Naive thymus-derived CD4-positive, alpha-beta T cell (primary cell): ENCODE data around the gene TRMT13. TPM values are rescaled to one million over a fixed set of nuclear protein-coding genes. Genes with fewer than 3 reads are reported as not detected.

Source experiments
- ATAC-seq: fragments of 150-1000 bp; cut with Tn5 transposase; 2 replicates; pipeline ENCODE4 v1.10.0; 2021; ENCODE audit warnings: mild to moderate bottlenecking, moderate library complexity
- CTCF ChIA-PET: fragments of 350-600 bp; sonication (Branson Sonifier 250); formaldehyde crosslinking; loops from one replicate; lab custom pipeline; 2021; ENCODE audit warnings: antibody characterized with exemption; lab: Charles Lee
- POLR2A ChIA-PET: fragments of 350-600 bp; sonication (Branson Sonifier 250); formaldehyde crosslinking; loops from one replicate; lab custom pipeline; 2021; ENCODE audit warnings: antibody characterized with exemption, inconsistent platforms; lab: Charles Lee
- DNase-seq, 9 donors: peaks; one replicate each; pipeline versions ENCODE4 v3.0.0 to v3.0.0-alpha.2; 2020 to 2022; ENCODE audit warnings: mixed read lengths in 1 of 9
- H3K27ac ChIP-seq: one replicate; pipeline ENCODE4 v1.7.0; 2013; ENCODE audit warnings: mild to moderate bottlenecking, low read depth, low read length, moderate library complexity
- H3K27me3 ChIP-seq, 2 donors: one replicate each; pipeline ENCODE4 v1.7.0; 2013; ENCODE audit warnings: low read length in 2 of 2, mild to moderate bottlenecking in 2 of 2, moderate library complexity in 2 of 2; ENCODE audit not compliant: control insufficient read depth in 2 of 2, insufficient read depth in 2 of 2
- H3K36me3 ChIP-seq, 3 experiments: 1 replicate in 2 of 3; 2 replicates in 1 of 3; pipeline ENCODE4 v1.7.0; 2013; ENCODE audit warnings: low read length in 3 of 3, mild to moderate bottlenecking in 3 of 3, moderate library complexity in 1 of 3; ENCODE audit not compliant: insufficient read depth in 3 of 3, control insufficient read depth in 2 of 3
- H3K4me1 ChIP-seq, 2 donors: one replicate each; pipeline ENCODE4 v1.7.0; 2013; ENCODE audit warnings: low read length in 2 of 2, mild to moderate bottlenecking in 2 of 2, moderate library complexity in 1 of 2; ENCODE audit not compliant: control insufficient read depth in 2 of 2, insufficient read depth in 2 of 2
- H3K4me3 ChIP-seq: 2 replicates; pipeline ENCODE4 v1.7.0; 2013; ENCODE audit warnings: mild to moderate bottlenecking, low read length
- H3K9me3 ChIP-seq, 3 experiments: 1 replicate in 2 of 3; 2 replicates in 1 of 3; pipeline ENCODE4 v1.7.0; 2013; ENCODE audit warnings: low read length in 3 of 3; ENCODE audit not compliant: control insufficient read depth in 2 of 3
- H3K27ac Mint-ChIP-seq, 9 donors: one replicate each; pipeline ENCODE4 v1.8.0; 2020 to 2022; ENCODE audit warnings: mixed read lengths in 9 of 9, mild to moderate bottlenecking in 8 of 9, moderate library complexity in 5 of 9, inconsistent platforms in 2 of 9
- H3K27me3 Mint-ChIP-seq, 5 donors: one replicate each; pipeline ENCODE4 v1.8.0; 2021 to 2022; ENCODE audit warnings: mixed read lengths in 5 of 5, mild to moderate bottlenecking in 1 of 5
- H3K36me3 Mint-ChIP-seq, 5 donors: one replicate each; pipeline ENCODE4 v1.8.0; 2020 to 2022; ENCODE audit warnings: mixed read lengths in 5 of 5, mild to moderate bottlenecking in 3 of 5, inconsistent platforms in 1 of 5
- H3K4me1 Mint-ChIP-seq, 7 donors: one replicate each; pipeline ENCODE4 v1.8.0; 2020 to 2022; ENCODE audit warnings: mixed read lengths in 7 of 7, mild to moderate bottlenecking in 3 of 7, inconsistent platforms in 1 of 7
- H3K4me3 Mint-ChIP-seq, 10 donors: one replicate each; pipeline ENCODE4 v1.8.0; 2020 to 2022; ENCODE audit warnings: mild to moderate bottlenecking in 10 of 10, mixed read lengths in 10 of 10, moderate library complexity in 6 of 10, inconsistent platforms in 2 of 10
- H3K9me3 Mint-ChIP-seq, 11 donors: one replicate each; pipeline ENCODE4 v1.8.0; 2020 to 2022; ENCODE audit warnings: mixed read lengths in 11 of 11, mild to moderate bottlenecking in 4 of 11, inconsistent platforms in 1 of 11, moderate library complexity in 1 of 11
- intact Hi-C, 2 donors: fragments of 100-400 bp; cut with micrococcal nuclease; formaldehyde crosslinking; loops; one replicate each; pipeline ENCODE4 v1.15.1; 2023
- polyA plus RNA-seq, 2 donors: library from polyadenylated mRNA; unstranded; fragments of 300-500 nt; fragmentation: Illumina TruSeq; gene quantifications; one replicate each; pipeline ENCODE4 v1.2.3, GENCODE V29; 2021
- total RNA-seq, 6 experiments: library from RNA in 5 of 6; stranded (reverse) in 5 of 6; gene quantifications; 1 replicate in 5 of 6; 2 replicates in 1 of 6; pipeline ENCODE4 v1.2.3 and lab custom pipeline; 2021 to 2026

TRMT13 gene
- total and polyA plus RNA-seq, 7 experiments from 2014 or later: 8.7 to 60.3 (median 18.0) TPM

DNA sequence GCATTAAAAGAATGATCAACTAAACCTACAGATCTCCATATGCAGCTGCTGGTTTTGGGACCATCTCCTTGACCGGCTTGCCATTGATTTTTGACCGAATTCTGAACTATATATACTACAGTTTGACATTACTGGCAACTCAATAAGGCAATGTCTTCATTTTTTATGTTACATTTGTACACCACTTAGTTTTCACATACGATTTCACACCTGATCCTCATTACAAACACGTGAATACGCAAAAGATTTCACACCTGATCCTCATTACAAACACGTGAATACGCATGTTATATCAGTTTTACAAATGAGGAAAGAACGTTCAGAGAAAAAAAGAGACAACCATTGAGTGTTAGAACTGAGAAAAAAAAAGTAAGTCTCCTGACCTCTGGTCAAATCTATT, 1.3 kb upstream of the TRMT13 start:
- no peak for ATAC-seq
- ChIA-PET POLR2A (no interaction called here), CTCF (no interaction called here)
- Histone ChIP-seq H3K27me3 (no peaks in the 10 kb centered on the region), H3K27ac (no peak overlapping the region), H3K36me3 (peaks cover 0 to 4% (median 0%) of the 10 kb centered on the region in 3 experiments), H3K9me3 (no peaks in the 10 kb centered on the region), H3K4me3 (peak overlapping the region; percentile 92), H3K4me1 (peaks cover 9 to 15% of the 10 kb centered on the region in 2 donors)
- H3K36me3 Mint-ChIP-seq: peaks cover 0 to 3% (median 0%) of the 10 kb centered on the region in 5 donors
- DNase-seq: no peak
- H3K9me3 Mint-ChIP-seq: peaks cover 0 to 5% (median 0%) of the 10 kb centered on the region in 11 donors
- H3K4me1 Mint-ChIP-seq: peaks cover 7 to 51% (median 41%) of the 10 kb centered on the region in 7 donors
- H3K4me3 Mint-ChIP-seq: peak overlapping the region; percentile 90 to 99 (median 98)
- H3K27me3 Mint-ChIP-seq: no peaks in the 10 kb centered on the region
- H3K27ac Mint-ChIP-seq: peak overlapping the region in 4 of 9 donors; percentile 24 to 96 (median 90)
- intact Hi-C loops: loop anchor here (1.0 to 10.0 kb wide), 9 partner anchors 93 to 733 kb away; partner anchors contain the start of gene GPR88 (in 1 of the 2)

- Mint-ChIP-seq H3K4me1 (peaks cover 7 to 53% (median 38%) of the 10 kb centered on the region in 7 donors), H3K9me3 (peaks cover 0 to 5% (median 0%) of the 10 kb centered on the region in 11 donors), H3K27me3 (no peaks in the 10 kb centered on the region), H3K4me3 (peak overlapping the region in 8 of 10 donors; percentile 9 to 97 (median 54)), H3K27ac (peak overlapping the region in 2 of 9 donors; percentile 19 to 37), H3K36me3 (peaks cover 0 to 17% (median 13%) of the 10 kb centered on the region in 5 donors)
- DNase-seq (no peak), ATAC-seq (no peak)
- Histone ChIP-seq H3K36me3 (peaks cover 5 to 23% (median 21%) of the 10 kb centered on the region in 3 experiments), H3K4me3 (no peak overlapping the region), H3K27ac (no peak overlapping the region), H3K27me3 (no peaks in the 10 kb centered on the region), H3K4me1 (peaks cover 9 to 15% of the 10 kb centered on the region in 2 donors), H3K9me3 (no peaks in the 10 kb centered on the region)
- CTCF ChIA-PET: interaction anchor here (0.6 kb wide), 2 partner anchors 270 to 1385 kb away, joined by 3 to 4 read pairs; no protein-coding TSS in a partner anchor
- intact Hi-C loops: loop anchor here (5.0 to 10.0 kb wide), 5 partner anchors 267 to 730 kb away; partner anchors contain the start of gene GPR88 (in 1 of the 2)
- POLR2A ChIA-PET: interaction anchor here (0.5 kb wide), 1 partner anchor 11 kb away, joined by 3 read pairs; no protein-coding TSS in a partner anchor
These were observed 1.9 kb downstream of the TRMT13 start for GRCh38 chr1:100134872-100135271.

DNA sequence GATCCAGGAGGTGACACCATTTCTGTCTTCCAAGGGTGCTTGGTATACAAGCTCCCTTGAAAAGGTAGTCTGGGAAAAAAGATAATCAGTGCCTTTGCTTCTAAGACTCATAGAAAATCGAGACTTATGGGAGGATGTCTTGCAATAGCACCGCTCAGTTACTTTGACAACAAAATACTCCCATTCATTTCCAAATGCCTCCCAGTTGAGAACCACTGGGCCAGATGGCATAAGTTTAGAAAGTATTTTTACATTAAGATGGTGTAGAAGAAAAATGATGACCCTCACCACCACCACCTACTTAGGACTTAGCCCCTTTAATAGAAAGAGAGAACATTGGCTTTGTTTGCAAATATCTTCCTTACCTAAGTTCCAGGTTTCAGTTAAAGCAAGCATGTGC, 4.6 kb downstream of the TRMT13 start:
- no peaks in the 10 kb centered on the region for H3K27me3 Mint-ChIP-seq
- H3K9me3 Mint-ChIP-seq: peaks cover 0 to 5% (median 0%) of the 10 kb centered on the region in 11 donors
- H3K27ac Mint-ChIP-seq: no peak overlapping the region
- no peak overlapping the region for H3K4me3 Mint-ChIP-seq
- intact Hi-C loops: loop anchor here (10.0 kb wide), 3 partner anchors 333 to 727 kb away; partner anchors contain the start of gene GPR88 (in 1 of the 2)
- ChIA-PET CTCF (no interaction called here), POLR2A (interaction anchor here (1.3 kb wide), 1 partner anchor 100 kb away, joined by 3 read pairs; a partner anchor contains a TSS)
- Histone ChIP-seq H3K4me3 (no peak overlapping the region), H3K36me3 (peaks cover 15 to 47% (median 44%) of the 10 kb centered on the region in 3 experiments), H3K9me3 (no peaks in the 10 kb centered on the region), H3K4me1 (peaks cover 0 to 5% of the 10 kb centered on the region in 2 donors), H3K27ac (no peak overlapping the region), H3K27me3 (no peaks in the 10 kb centered on the region)
- ATAC-seq (no peak), DNase-seq (no peak)
- H3K4me1 Mint-ChIP-seq: peaks cover 7 to 48% (median 39%) of the 10 kb centered on the region in 7 donors
- H3K36me3 Mint-ChIP-seq: peaks cover 12 to 32% (median 22%) of the 10 kb centered on the region in 5 donors

- no peaks in the 10 kb centered on the region for H3K4me1 ChIP-seq
- Mint-ChIP-seq H3K4me3 (no peak overlapping the region), H3K9me3 (no peaks in the 10 kb centered on the region), H3K27me3 (no peaks in the 10 kb centered on the region), H3K27ac (peak overlapping the region in 2 of 9 donors; percentile 10 to 24), H3K4me1 (peaks cover 0 to 17% (median 12%) of the 10 kb centered on the region in 7 donors), H3K36me3 (peaks cover 13 to 56% (median 36%) of the 10 kb centered on the region in 5 donors)
- no peak overlapping the region for H3K27ac ChIP-seq
- no peaks in the 10 kb centered on the region for H3K27me3 ChIP-seq
- no peak for DNase-seq
- intact Hi-C loops: no loop called here
- ChIA-PET POLR2A (no interaction called here), CTCF (no interaction called here)
- no peak overlapping the region for H3K4me3 ChIP-seq
- no peaks in the 10 kb centered on the region for H3K9me3 ChIP-seq
- ATAC-seq: no peak
- H3K36me3 ChIP-seq: peaks cover 29 to 73% (median 48%) of the 10 kb centered on the region in 3 experiments
These were observed 8.2 kb downstream of the TRMT13 start for GRCh38 chr1:100141192-100141591.

GRCh38 chr1:100142343-100142742, 9.4 kb downstream of the TRMT13 start:
- no peak overlapping the region for H3K4me3 ChIP-seq
- H3K9me3 ChIP-seq: no peaks in the 10 kb centered on the region
- H3K27me3 ChIP-seq: no peaks in the 10 kb centered on the region
- no peaks in the 10 kb centered on the region for H3K4me1 ChIP-seq
- peaks cover 29 to 76% (median 43%) of the 10 kb centered on the region in 3 experiments for H3K36me3 ChIP-seq
- Mint-ChIP-seq H3K27ac (peak overlapping the region in 2 of 9 donors; percentile 34 to 56), H3K9me3 (no peaks in the 10 kb centered on the region), H3K27me3 (no peaks in the 10 kb centered on the region), H3K4me1 (peaks cover 0 to 16% (median 12%) of the 10 kb centered on the region in 7 donors), H3K4me3 (no peak overlapping the region), H3K36me3 (peaks cover 13 to 59% (median 36%) of the 10 kb centered on the region in 5 donors)
- DNase-seq (no peak), ATAC-seq (no peak)
- ChIA-PET POLR2A (no interaction called here), CTCF (interaction anchor here (0.5 kb wide), 1 partner anchor 170 kb away, joined by 4 read pairs; no protein-coding TSS in a partner anchor)
- intact Hi-C loops: no loop called here
- no peak overlapping the region for H3K27ac ChIP-seq

DNA sequence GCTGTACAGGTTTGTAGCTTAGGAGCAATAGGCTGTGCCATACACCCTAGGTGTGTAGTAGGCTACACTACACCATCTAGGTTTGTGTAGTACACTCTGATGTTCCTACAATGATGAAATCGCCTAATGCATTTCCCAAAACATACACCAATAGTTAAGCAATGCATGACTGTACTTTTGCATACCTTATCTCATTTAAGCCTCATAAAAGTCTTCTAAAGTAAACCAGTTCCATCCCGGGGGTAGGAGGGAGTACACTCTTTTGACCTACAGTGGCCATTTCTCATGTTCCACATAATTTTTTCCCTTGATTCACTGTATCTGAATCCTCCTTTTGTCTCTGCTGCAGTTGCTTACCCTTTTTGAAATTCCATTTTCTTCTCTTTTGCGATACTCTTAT, 12.2 kb downstream of the TRMT13 start:
- ChIA-PET CTCF (no interaction called here), POLR2A (no interaction called here)
- H3K27me3 Mint-ChIP-seq: no peaks in the 10 kb centered on the region
- H3K27ac Mint-ChIP-seq: peak overlapping the region in 4 of 9 donors; percentile 0 to 65 (median 36)
- Histone ChIP-seq H3K9me3 (no peaks in the 10 kb centered on the region), H3K27me3 (no peaks in the 10 kb centered on the region), H3K27ac (no peak overlapping the region), H3K36me3 (peaks cover 22 to 67% (median 28%) of the 10 kb centered on the region in 3 experiments), H3K4me1 (no peaks in the 10 kb centered on the region), H3K4me3 (no peak overlapping the region)
- ATAC-seq: no peak
- intact Hi-C loops: no loop called here
- peaks cover 16 to 49% (median 31%) of the 10 kb centered on the region in 5 donors for H3K36me3 Mint-ChIP-seq
- no peaks in the 10 kb centered on the region for H3K9me3 Mint-ChIP-seq
- peaks cover 0 to 16% (median 8%) of the 10 kb centered on the region in 7 donors for H3K4me1 Mint-ChIP-seq
- DNase-seq: no peak
- no peak overlapping the region for H3K4me3 Mint-ChIP-seq
